ENCODE results near the gene HS6ST3.

HS6ST3 gene

GRCh38 chr13:96661612-96662011 is 571.7 kb downstream of the HS6ST3 start:
- DNase-seq (ENCODE audit: low spot score), result no peak

DNA sequence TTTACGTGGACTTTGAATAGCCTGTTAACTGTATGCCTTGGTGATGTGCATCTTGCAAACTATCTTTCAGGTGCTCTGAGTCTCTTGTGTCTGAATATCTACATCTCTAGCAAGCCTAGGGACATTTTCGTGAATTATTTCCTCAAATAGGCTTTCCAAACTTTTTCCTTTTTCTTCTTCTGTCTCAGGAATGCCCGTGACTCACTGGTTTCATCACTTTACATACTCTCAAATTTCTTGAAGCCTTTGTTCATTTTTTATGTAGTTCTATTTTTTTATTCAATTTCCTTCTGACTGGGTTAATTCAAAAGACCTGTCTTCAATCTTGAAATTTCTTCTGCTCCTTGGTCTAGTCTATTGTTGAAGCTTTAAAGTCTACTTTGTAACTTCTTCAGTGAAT is 572.1 kb downstream of the HS6ST3 start:
- no peak for DNase-seq (ENCODE audit: low spot score)

GRCh38 chr13:96667294-96668018 is 577.5 kb downstream of the HS6ST3 start:
- DNase-seq (ENCODE audit: low spot score), result no peak

DNA sequence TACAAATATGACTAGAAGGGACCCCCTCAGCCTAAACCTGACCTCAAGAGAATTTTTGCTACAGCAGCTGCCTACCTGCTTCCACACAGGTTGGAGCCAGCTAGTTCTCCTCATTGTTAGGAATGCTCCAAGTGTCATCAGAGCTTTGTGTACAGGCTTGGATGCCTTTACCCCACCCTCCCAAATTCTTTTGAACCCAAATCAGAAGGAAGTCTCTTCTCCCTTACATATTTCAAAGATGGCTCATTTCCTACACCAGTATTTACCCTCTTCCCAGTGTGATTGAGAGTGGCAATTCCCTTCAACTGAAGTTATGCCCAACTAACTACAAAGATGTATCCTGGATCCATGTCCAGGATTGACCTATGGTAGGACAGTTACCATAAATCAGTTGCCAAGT is 581.2 kb downstream of the HS6ST3 start:
- DNase-seq (ENCODE audit: low spot score), result no peak

- DNase-seq (ENCODE audit: low spot score), result no peak
Measured at GRCh38 chr13:96672016-96672415, 582.1 kb downstream of the HS6ST3 start.

DNA sequence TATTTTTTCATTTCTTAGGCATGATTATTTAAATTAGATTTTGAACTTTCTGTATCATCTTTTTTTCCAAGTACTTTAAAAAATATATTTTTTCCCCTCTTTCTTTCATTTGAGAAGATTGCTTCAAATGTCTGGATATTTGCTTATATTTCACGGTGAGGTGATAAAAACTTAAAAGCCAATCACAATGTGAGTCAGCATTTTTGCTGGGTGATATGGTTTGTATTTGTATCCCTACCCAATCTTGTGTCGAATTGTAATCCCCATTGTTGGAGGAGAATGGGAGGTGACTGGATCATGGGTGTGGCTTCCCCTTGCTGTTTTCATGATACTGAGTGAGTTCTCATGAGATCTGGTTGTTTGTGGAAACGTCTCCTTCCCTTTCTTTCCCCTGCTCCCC is 583.9 kb downstream of the HS6ST3 start:
- no peak for DNase-seq (ENCODE audit: low spot score)

DNA sequence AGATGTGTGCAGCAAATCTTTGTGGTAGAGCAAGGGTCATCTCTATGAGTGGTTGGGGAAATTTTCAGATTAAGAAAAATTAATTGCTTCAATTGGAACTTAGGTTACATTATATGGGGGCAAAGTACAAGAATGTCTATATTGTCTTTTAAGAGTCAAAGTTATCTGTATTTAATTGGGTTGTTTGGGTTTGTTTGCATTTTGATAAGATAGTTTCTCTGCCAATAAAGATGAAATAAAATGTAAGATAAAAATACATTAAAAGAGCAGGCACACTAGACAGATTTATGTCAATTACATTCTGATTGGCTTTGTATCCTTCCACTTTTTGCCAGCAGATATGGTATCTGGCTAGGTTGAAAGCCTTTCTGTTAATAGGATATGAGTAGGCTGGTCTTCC is 587.1 kb downstream of the HS6ST3 start:
- DNase-seq (ENCODE audit: low spot score), result no peak

- no peak for DNase-seq (ENCODE audit: low spot score)
Measured at GRCh38 chr13:96678801-96679200, 588.9 kb downstream of the HS6ST3 start.

- no peak for DNase-seq (ENCODE audit: low spot score)
Measured at GRCh38 chr13:96680898-96681297, 591.0 kb downstream of the HS6ST3 start.

DNA sequence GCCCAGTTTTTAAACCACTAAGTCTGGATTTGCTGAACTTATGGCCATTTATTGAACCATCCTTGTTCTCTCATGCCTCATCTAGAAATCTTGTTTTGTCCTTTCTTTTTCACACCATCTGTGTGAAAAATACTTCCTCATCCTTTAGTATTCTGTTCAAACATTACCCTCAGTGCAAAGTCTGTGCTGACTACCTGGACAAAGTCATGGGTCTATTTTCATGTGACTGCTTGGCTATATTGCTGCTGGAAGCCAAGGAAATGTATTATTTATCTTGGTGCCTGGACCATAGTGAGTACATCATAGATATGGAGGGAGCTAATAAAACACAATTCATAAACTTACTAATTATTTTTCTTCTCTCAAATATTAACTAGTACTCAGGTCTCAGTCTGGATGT is 591.9 kb downstream of the HS6ST3 start:
- no peak for DNase-seq (ENCODE audit: low spot score)

- DNase-seq (ENCODE audit: low spot score), result no peak
Measured at GRCh38 chr13:96684469-96684868, 594.6 kb downstream of the HS6ST3 start.

DNA sequence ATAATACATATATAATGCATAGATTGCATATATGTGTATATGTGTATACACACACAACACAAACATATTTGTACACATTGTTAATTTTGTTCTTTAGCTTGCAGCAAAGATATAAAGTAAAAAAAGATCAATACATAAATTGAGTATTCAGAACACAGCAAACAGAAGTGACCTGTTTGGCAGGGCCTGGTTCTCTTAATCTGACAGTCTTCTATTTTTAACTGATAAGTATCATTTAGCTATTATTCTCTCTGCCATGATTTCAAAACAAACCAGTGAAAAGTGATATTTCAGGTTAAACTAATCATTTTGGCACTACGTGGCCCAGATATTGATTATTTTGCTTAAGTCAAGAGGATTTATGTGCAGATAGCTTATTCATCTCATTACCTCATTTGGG is 595.0 kb downstream of the HS6ST3 start:
- no peak for DNase-seq (ENCODE audit: low spot score)

DNA sequence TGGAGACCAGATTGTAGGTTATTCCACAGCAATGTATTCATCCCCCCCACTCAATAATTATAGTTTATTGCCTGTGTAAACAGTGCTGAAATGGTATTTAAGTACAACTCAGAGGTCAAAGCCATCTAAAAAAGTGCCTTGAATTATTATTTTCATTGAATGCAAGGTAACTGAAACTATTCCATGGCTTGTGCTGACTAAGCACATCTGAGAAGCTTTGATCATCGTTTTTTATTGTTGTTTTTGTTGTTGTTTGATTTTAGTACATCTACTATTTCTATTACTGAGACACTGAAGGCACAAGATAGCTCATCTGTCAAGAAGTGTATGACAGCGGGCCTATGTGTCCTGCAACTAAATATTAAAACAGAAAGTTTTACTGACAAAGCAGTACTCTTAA is 596.4 kb downstream of the HS6ST3 start:
- no peak for DNase-seq (ENCODE audit: low spot score)

GRCh38 chr13:96687191-96687590 is 597.3 kb downstream of the HS6ST3 start:
- DNase-seq (ENCODE audit: low spot score), result no peak

GRCh38 chr13:96690998-96691397 is 601.1 kb downstream of the HS6ST3 start:
- DNase-seq (ENCODE audit: low spot score), result no peak

DNA sequence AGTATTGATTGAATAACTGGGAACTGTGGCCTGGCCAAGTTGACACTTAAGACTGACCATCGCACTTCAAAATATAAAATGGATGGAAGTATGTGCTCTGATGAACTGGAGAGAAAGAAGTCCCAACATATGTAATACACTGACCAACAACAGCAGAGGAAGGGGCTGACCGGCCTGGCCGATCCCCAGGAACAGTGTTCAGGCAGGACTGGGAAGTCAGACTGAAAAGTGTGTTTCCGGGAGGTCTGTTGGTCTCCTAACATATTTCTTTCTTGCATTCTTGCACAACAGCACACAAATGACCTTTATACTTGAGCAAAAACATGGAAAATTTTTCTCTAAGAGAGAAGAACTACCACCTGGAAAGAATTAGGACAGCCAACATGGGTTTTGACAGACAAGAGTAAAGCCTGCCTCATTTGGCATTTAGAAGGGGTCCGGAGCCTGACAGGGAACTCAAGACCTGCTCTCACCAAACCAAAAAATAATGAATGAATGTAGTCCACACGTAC is 606.5 kb downstream of the HS6ST3 start:
- DNase-seq (ENCODE audit: low spot score), result no peak

GRCh38 chr13:96700657-96701056 is 610.8 kb downstream of the HS6ST3 start:
- no peak for DNase-seq (ENCODE audit: low spot score)

GRCh38 chr13:96707146-96707545 is 617.2 kb downstream of the HS6ST3 start:
- no peak for DNase-seq (ENCODE audit: low spot score)

DNA sequence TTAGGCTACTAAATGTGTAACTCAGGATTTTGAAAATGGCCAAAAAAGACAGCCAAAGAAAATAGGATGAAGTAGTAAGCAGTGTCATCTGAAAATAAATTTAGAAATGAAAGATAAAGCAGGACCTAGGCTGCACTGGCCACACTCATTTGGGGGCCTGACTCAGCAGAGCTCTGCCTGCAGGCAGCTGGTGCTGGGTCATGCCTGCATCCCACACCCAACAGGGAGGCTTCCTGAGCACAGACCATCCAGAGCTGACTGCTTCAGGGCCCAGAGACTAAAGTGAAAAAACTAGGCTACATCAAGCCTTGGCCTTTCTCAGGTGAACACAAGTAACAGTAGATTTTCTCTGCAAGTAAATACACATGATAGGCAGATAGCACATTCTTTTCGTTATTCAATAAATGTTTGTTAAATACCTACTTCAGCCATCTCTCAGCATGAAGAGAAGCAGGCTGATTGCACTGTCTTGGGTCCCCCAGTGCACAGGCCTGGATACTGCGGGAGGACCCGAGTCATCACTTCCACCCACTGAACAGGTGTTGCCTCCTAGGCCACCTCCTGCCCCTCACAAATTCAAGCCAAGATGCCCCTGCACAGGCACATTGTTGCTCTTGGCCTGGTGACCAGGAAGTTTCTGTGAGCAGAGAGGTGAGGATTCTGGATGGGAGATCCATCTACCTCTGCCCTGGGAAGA is 620.4 kb downstream of the HS6ST3 start:
- no peak for DNase-seq (ENCODE audit: low spot score)

DNA sequence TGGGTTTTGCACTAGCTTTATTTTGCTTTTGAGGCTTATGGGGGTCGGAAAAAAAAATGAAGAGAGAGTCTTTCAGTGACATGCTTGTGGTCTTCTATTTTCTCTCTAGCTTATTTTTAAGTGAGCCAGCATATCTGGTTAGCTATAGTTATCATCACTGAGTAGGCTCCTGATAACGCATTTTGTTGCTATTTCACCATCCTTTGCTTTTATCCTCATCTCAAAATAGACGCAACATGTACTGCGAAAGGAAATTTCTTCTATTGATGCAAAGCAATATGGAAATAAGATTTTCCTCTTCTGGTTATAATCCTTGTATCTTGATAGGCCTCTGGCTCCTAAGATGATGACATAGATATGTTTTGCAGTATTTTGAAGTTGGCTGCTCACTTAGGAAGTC is 630.5 kb downstream of the HS6ST3 start:
- DNase-seq (ENCODE audit: low spot score), result no peak

DNA sequence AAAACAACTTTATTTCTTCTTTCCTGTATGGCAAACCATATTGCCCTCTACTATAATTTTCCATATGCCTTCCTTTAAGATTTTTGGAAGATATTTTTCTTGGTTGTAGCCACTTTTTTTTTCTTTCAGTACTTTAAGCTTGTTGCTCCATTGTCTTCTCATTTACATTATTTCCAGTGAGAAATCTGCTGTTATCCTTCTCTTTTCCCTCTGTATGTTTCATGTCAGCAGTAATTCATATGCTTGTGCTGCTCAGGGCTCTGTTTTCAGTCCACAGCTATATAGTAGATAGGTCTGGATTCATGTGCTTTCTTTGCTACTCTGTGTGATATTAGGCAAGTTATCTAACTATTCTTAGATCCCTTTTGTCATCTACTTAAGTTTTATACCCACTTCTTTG is 636.7 kb downstream of the HS6ST3 start:
- DNase-seq (ENCODE audit: low spot score), result no peak

DNA sequence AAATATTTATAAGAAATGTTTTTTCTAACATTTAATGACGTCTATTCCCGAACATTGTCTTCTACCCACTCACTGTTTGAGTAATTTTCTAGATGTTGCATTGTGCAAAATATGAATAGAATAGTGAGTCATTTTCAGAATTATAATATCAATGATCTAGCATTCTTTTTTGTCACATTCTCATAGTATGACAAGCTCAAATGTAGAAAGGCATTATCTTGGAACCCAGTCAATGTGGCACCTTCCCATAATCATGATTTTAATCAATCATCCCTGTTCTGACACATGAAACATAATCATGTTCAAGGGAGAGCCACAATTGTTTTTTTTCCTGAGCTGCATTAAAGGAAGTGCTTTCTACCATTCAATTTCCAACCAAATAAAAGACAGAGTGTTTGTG is 638.6 kb downstream of the HS6ST3 start:
- DNase-seq (ENCODE audit: low spot score), result no peak

DNA sequence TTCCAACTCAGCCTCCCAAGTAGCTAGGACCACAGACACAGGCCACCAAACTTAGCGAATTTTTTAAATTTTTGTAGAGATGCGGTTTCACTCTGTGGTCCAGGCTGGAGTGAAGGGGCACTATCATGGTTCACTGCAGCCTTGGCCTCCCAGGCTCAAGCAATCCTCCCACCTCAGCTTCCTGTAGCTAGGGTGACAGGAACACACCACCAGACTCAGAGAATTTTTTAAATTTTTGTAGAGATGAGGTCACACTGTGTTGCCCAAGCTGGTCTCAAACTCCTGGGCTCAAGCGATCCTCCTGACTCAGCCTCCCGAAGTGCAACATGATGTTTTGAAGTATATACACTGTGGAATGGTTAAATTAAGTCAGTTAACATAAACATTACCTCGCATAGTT is 640.8 kb downstream of the HS6ST3 start:
- DNase-seq (ENCODE audit: low spot score), result no peak

DNA sequence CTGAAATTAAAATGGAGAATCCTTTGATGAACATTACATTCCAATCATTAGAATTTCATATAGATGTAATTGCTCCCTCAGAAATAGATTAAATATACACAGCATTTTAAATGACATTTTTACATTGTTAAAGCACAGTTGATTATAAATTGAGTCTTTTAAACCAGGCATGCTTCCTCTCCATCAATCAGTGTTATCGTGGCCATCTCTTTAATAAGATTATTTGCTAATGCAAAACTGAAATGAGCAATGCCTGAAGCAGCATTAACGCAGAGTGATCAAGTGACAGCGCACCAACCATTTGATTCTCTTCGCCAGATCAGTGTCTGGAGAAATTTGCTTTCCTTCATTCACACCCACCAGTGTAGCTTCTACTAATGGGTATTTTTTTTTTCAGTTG is 644.6 kb downstream of the HS6ST3 start:
- DNase-seq (ENCODE audit: low spot score), result no peak
